Measurements from ENCODE around the gene TMOD3.

- TF ChIP-seq CTCF (IDR thresholded peaks at IDR 0.05), result no peak
- TF ChIP-seq POLR2A (IDR thresholded peaks at IDR 0.05), result no peak
These were observed 17.2 kb downstream of the TMOD3 start for GRCh38 chr15:51846463-51847230.

Data from right lobe of liver (tissue), 4 donors.